Smooth muscle cell of trachea (primary cell): Measurements from ENCODE around the gene CAVIN4. TPM values are rescaled to one million over a fixed set of nuclear protein-coding genes. Genes with fewer than 3 reads are reported as not detected.

Experiments
- total RNA-seq: library from RNA; depleted of rRNA; stranded (reverse); fragments of >200 nt; gene quantifications from 2 replicates; pipeline ENCODE4 v1.2.1, GENCODE V29; 2014

The CAVIN4 gene, protein sequence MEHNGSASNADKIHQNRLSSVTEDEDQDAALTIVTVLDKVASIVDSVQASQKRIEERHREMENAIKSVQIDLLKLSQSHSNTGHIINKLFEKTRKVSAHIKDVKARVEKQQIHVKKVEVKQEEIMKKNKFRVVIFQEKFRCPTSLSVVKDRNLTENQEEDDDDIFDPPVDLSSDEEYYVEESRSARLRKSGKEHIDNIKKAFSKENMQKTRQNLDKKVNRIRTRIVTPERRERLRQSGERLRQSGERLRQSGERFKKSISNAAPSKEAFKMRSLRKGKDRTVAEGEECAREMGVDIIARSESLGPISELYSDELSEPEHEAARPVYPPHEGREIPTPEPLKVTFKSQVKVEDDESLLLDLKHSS
- 1.2 and 1.7 TPM in 2 replicates for total RNA-seq

DNA sequence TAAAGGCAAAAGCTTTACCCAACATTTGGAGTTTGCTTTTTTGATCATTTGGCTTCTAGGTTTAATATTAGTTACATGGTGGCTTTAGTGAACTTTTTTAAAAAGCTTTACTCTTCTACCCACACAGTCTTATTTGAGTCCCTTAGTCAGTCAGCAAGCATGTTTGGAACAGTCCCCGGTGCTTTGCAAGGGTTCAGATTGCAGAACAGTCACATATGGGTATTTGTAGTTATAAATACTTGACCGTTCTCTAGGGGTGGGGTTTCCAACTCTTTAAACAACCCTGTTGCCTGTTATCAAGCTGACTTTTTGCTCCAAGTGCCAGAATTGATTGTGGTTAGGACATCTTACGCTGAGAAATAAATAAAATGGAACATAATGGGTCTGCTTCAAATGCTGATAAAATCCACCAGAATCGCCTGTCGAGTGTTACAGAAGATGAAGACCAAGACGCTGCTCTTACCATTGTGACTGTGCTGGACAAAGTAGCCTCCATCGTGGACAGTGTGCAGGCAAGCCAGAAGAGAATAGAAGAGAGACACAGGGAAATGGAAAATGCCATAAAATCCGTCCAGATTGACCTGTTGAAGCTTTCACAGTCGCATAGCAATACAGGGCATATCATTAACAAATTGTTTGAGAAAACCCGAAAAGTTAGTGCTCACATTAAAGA is at the start of gene CAVIN4:
Gene CAVIN4, plus strand, starts transcription at position 304 of the 673 bp plus-strand sequence. Its CDS starts 65 bp downstream, at position 369.

Other genes with a start within 250 kb of the CAVIN4 start
- 35.1 and 39.6 TPM in 2 replicates for gene TEX10, start 225.1 kb upstream of the CAVIN4 start, total RNA-seq
- gene MSANTD3, start 150.9 kb upstream of the CAVIN4 start, total RNA-seq: 66.5 and 79.6 TPM in 2 replicates
- 2.9 and 5.1 TPM in 2 replicates for gene TMEFF1, start 104.9 kb upstream of the CAVIN4 start, total RNA-seq